Epithelial cell of esophagus (primary cell): ENCODE measurements around the gene TTLL6.

ENCODE experiments used
- DNase-seq: peaks from one replicate; pipeline ENCODE4 v3.0.0; 2010; ENCODE audit warnings: low read depth
- H3K4me3 ChIP-seq: 2 replicates; pipeline ENCODE4 v1.5.1; 2011; ENCODE audit warnings: mild to moderate bottlenecking, low read length, control low read depth
- TF ChIP-seq, protein P1 (sequence below): IDR thresholded peaks from 2 replicates; pipeline ENCODE4 v1.5.1; 2011; ENCODE audit warnings: low read depth, mild to moderate bottlenecking, low read length, control low read depth, inconsistent platforms; ENCODE audit not compliant: insufficient read depth; ENCODE audit errors: missing control alignments

The TTLL6 gene

DNA sequence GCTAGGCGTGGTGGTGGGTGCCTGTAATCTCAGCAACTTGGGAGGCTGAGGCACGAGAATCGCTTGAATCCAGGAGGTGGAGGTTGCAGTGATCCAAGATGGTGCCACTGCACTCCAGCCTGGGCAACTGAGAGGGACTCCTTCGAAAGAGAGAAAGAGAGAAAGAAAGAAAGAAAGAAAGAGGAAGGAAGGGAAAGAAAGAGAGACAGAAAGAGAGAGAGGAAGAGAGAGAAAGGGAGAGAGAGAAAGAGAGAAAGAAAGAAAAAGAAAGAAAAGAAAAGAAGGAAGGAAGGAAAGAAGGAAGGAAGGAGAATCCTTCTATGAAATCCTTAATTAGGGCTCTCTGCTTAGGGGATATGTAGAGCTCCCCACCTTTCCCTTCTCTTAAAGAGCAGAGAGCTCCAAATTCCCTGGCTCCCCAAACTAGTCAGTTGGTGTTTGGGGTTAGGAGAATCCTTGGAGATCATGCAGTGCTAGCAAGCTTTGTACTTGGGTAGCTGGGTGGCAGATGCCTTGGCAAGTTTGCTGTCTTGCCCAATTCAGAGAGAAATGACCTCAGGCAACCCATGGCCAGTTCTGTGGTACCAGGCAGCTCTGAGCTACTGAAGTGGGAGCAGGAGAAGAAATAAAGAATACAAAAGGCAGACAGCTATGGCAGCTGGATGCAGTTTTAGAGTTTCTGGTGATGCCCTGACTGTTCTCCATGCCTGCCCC, 79.5 kb downstream of the TTLL6 start:
- no peak overlapping the region for H3K4me3 ChIP-seq
- no peak for DNase-seq
- TF ChIP-seq, protein P1, sequence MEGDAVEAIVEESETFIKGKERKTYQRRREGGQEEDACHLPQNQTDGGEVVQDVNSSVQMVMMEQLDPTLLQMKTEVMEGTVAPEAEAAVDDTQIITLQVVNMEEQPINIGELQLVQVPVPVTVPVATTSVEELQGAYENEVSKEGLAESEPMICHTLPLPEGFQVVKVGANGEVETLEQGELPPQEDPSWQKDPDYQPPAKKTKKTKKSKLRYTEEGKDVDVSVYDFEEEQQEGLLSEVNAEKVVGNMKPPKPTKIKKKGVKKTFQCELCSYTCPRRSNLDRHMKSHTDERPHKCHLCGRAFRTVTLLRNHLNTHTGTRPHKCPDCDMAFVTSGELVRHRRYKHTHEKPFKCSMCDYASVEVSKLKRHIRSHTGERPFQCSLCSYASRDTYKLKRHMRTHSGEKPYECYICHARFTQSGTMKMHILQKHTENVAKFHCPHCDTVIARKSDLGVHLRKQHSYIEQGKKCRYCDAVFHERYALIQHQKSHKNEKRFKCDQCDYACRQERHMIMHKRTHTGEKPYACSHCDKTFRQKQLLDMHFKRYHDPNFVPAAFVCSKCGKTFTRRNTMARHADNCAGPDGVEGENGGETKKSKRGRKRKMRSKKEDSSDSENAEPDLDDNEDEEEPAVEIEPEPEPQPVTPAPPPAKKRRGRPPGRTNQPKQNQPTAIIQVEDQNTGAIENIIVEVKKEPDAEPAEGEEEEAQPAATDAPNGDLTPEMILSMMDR: no peak

DNA sequence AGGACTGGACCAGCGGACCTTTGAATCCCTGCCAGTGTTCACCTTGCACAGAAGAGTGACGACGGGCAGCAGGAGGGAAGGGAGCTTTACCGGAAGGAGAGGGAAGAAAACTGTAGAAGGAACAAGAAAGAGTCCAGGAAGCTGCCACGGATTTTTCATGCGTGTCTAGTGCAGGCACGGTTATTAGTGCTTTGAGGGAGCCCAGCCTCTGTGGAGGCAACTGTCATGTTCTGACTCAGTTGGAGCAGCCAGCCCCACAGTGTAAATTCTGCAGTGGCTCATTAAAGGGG, 82.0 kb downstream of the TTLL6 start:
- H3K4me3 ChIP-seq: no peak overlapping the region
- no peak for DNase-seq
- TF ChIP-seq, protein P1: no peak

DNA sequence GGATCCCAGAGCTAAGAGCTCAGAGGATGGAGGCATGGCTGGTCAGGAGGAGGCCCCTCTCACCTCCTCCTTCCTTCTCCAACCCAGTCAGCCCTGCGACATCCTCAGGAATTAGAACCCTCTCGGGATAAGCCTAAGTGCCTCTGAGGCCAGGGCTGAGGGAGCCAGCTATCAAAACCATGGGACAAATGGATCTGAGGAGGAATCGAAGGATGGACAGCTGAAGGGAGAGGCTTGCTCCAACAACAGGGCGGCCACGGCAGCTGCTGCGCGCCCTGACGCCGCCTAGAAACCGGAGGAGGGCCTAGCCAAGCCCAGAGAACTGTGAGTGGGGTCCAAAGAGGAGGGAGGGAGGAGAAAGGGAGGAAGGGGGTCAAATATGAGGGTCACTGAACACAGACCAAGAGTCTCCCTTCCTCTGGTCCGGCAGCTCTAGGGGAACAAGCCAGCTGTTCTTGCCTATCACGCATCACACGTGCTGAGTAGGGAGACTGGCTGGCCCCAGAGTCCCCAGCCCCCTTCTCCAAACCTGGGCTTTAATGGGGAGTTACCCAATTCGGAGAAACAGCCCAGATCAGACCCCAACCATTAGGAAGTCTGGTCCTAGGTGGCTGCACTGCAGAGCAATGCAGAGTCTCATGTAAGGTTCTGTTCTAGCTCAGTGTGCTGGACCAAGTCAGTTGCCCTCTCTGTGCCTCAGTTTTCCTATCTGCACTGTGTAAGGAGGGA, 82.5 kb downstream of the TTLL6 start:
- TF ChIP-seq, protein P1: no peak
- DNase-seq: no peak
- no peak overlapping the region for H3K4me3 ChIP-seq

DNA sequence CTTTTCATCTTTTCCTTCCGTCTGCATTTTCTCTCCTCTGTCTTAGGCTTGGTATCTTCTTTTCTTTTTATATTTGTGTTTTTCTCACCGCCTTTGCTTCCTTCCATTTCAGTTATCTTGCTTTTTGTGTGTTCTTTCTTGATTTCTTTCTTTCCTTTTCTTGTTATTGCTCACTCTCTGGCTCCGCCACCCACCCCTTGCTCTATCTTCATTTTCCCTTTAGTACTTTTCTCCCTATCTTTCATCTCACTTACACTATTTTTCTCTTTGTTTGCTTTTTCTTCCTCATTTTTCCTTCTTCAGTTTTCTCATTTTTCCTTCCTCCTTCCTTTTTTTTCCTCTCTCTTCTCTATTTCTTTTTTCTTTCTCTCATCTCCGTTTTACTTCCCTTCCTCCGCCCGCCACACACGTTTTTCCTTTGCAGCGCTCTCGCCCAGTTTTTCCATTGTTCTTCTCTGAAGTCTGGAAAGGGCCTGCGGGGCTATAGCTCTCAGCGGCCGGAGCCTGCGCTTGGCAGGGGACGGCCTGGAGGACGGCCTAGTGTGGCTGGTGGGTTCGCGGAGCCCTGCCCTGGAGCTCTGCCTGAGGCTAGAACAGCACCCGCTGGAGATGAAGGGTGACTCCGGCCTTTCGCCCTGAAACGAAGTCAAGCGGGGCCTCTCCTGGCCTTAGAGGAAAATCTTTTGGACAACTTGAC, 83.2 kb downstream of the TTLL6 start:
- TF ChIP-seq, protein P1: no peak

DNA sequence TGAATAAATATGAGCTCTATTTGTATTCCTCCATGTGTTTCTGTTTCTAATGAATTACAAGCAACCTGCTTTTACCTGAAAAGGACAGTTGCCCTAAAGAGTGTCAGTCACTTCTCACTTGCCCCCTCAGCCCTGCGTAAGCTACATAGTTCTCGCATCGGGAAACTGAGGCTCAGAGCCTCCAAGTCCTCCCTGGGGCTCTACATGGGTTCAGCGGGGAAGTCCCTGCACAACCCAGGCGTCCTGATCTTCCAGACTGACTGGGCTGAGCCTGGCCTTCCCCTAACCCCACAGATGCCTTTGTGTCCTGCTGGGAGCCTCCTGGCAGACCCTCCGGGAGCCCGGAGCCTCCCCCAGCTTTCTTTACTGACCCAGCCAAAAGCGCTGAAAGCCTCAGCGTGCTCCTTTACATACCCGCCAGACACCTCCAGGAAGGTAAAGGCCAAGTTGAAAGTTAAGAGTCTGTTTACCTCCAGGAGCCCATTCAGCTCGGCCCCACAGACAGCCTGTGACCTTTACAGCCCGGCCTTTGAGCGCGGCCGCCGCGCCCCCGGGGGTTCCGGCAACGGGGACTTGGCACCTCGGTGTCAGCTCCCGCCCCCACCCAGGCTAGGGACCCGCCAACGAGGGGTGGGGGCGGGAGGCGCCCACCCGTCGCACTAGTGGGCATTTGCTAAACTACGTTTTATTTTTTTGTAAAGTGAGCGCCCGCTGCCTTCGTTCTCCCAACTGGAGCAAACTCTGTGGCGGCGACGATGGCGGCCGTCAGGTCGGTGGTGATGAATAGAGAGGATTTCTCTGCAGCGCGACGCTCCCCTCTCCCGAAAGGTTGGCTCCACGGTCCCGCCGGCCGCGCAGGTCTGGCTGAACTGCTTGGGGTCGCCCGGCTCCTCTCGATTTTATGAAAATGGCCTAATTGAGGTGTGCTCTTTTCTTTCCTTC, 84.1 kb downstream of the TTLL6 start:
- no peak for DNase-seq
- TF ChIP-seq, protein P1: no peak
- H3K4me3 ChIP-seq: no peak overlapping the region

More for the DNA sequence above, 83.2 kb downstream of the TTLL6 start:
- DNase-seq: no peak
- no peak overlapping the region for H3K4me3 ChIP-seq

DNA sequence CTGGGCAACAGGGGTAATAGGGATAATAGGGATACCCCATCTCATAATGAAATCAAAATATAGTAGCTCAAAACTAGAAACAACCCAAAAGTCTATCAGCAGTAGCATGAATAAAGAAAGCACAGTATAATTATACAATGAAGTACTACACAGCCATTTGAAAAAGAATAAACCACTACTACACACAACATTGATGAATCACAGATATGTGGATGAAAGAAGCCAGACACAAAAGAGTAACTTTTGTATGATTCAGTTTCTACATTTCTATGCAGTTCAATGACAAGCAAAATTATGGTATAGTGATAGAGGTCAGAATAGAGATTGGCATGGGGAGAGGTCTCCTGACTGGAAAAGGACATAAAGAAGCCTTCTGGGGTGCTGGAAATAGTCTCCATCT, 85.7 kb downstream of the TTLL6 start:
- H3K4me3 ChIP-seq: no peak overlapping the region
- DNase-seq: no peak

More for the DNA sequence above, 85.7 kb downstream of the TTLL6 start:
- TF ChIP-seq, protein P1: no peak
